HCT116 (cell line): Measurements from ENCODE around the gene REEP6. TPM values are rescaled to one million over a fixed set of nuclear protein-coding genes. Genes with fewer than 3 reads are reported as not detected.

ENCODE experiments used
- ATAC-seq: fragments of 200-7000 bp; cut with Tn5 transposase; 2 replicates; pipeline ENCODE4 v1.9.1; 2020; ENCODE audit warnings: mild to moderate bottlenecking, moderate library complexity
- BruUV-seq: library from RNA; stranded (reverse); fragments of 400-500 nt; replicated peaks from 2 replicates; lab custom pipeline; 2021; lab: Mats Ljungman, UMichigan
- CTCF ChIA-PET: fragments of 300-600 bp; sonication (Branson Sonifier 250); formaldehyde crosslinking; loops from one replicate; lab custom pipeline; 2021; ENCODE audit warnings: antibody characterized with exemption; lab: Charles Lee
- POLR2A ChIA-PET: fragments of 300-600, 350-600 bp; sonication (Branson Sonifier 250); formaldehyde crosslinking; loops from one replicate; lab custom pipeline; 2021; ENCODE audit warnings: antibody characterized with exemption; lab: Charles Lee
- RAD21 ChIA-PET, 2 experiments: fragments of 300-600 bp; sonication (Branson Sonifier 250); formaldehyde crosslinking; loops; one replicate each; lab custom pipeline; 2023; ENCODE audit warnings: low total read pairs in 2 of 2; ENCODE audit not compliant: uncharacterized antibody in 2 of 2, unreplicated experiment in 2 of 2, low non-redundant PET in 1 of 2; lab: Charles Lee
- DNase-seq: peaks from one replicate; pipeline ENCODE4 v3.0.0-alpha.2; 2010; ENCODE audit warnings: low read depth, low spot score
- H2AFZ ChIP-seq: fragments of 200-600 bp; shearing (Covaris generic), sonication (generic); 2 replicates; pipeline ENCODE4 v1.6.1; 2017; ENCODE audit warnings: low read depth, mixed run types, mixed read lengths, antibody characterized with exemption, low read length; ENCODE audit not compliant: poor library complexity, severe bottlenecking
- H3K27ac ChIP-seq: 2 replicates; pipeline ENCODE4 v1.5.1; 2012; ENCODE audit warnings: low read depth, low read length
- H3K27me3 ChIP-seq: fragments of 200-600 bp; sonication (generic); 2 replicates; pipeline ENCODE4 v1.6.1; 2016; ENCODE audit warnings: mixed run types, low read length, mixed read lengths; ENCODE audit not compliant: insufficient read depth
- H3K36me3 ChIP-seq, 2 experiments: fragments of 200-500 bp in 1 of 2; fragments of 200-600 bp in 1 of 2; sonication (Bioruptor generic) in 1 of 2; sonication (generic) in 1 of 2; 2 replicates each; pipeline versions ENCODE4 v1.5.1 to v1.6.1; 2014 to 2016; ENCODE audit warnings: low read length in 2 of 2, inconsistent platforms in 1 of 2, mixed read lengths in 1 of 2, mixed run types in 1 of 2; ENCODE audit not compliant: insufficient read depth in 2 of 2, control insufficient read depth in 1 of 2
- H3K4me1 ChIP-seq, 2 experiments: fragments of 200-600 bp in 1 of 2; sonication (generic) in 1 of 2; 2 replicates each; pipeline versions ENCODE4 v1.5.1 to v1.6.1; 2012 to 2017; ENCODE audit warnings: low read length in 2 of 2, inconsistent platforms in 1 of 2, mild to moderate bottlenecking in 1 of 2, mixed read lengths in 1 of 2, mixed run types in 1 of 2, moderate library complexity in 1 of 2; ENCODE audit not compliant: insufficient read depth in 2 of 2, control insufficient read depth in 1 of 2
- H3K4me2 ChIP-seq: fragments of 200-600 bp; sonication (generic); 2 replicates; pipeline ENCODE4 v1.6.1; 2017; ENCODE audit warnings: mixed run types, low read length, mixed read lengths
- H3K4me3 ChIP-seq, 2 experiments: fragments of 200-600 bp in 1 of 2; sonication (generic) in 1 of 2; replicated peaks in 1 of 2; 2 replicates each; pipeline ENCODE4 v1.5.1; 2011 to 2016; ENCODE audit warnings: low read length in 2 of 2, control low read depth in 1 of 2, low read depth in 1 of 2, mild to moderate bottlenecking in 1 of 2, mixed read lengths in 1 of 2, mixed run types in 1 of 2
- H3K79me2 ChIP-seq: fragments of 200-600 bp; sonication (generic); 2 replicates; pipeline ENCODE4 v1.6.1; 2017; ENCODE audit warnings: mild to moderate bottlenecking, mixed run types, low read length, moderate library complexity, mixed read lengths; ENCODE audit not compliant: insufficient read depth
- H3K9ac ChIP-seq: fragments of 200-600 bp; sonication (generic); 2 replicates; pipeline ENCODE4 v1.6.1; 2016; ENCODE audit warnings: low read length, mixed read lengths
- H3K9me2 ChIP-seq: fragments of 200-600 bp; sonication (generic), shearing (Covaris generic); 2 replicates; pipeline ENCODE4 v1.6.1; 2017; ENCODE audit warnings: mixed run types, mild to moderate bottlenecking, moderate library complexity; ENCODE audit not compliant: insufficient read depth
- H3K9me3 ChIP-seq, 2 experiments: fragments of 200-500 bp in 1 of 2; fragments of 200-600 bp in 1 of 2; sonication (Bioruptor generic) in 1 of 2; sonication (generic) in 1 of 2; 2 replicates each; pipeline ENCODE4 v1.6.1; 2014 to 2017; ENCODE audit warnings: low read length in 2 of 2, mixed read lengths in 2 of 2, inconsistent platforms in 1 of 2, low read depth in 1 of 2, mild to moderate bottlenecking in 1 of 2, mixed run types in 1 of 2, moderate library complexity in 1 of 2; ENCODE audit not compliant: control insufficient read depth in 1 of 2, insufficient read depth in 1 of 2
- H4K20me1 ChIP-seq: fragments of 200-600 bp; sonication (generic), shearing (Covaris generic); 2 replicates; pipeline ENCODE4 v1.6.1; 2017; ENCODE audit warnings: mixed run types, mild to moderate bottlenecking, moderate library complexity; ENCODE audit not compliant: insufficient read depth
- CBX3 ChIP-seq: IDR thresholded peaks from 2 replicates; pipeline ENCODE4 v1.6.1; 2012; ENCODE audit warnings: low read depth
- CEBPB ChIP-seq: IDR thresholded peaks from 2 replicates; pipeline ENCODE4 v1.6.1; 2012; ENCODE audit warnings: low read depth
- EGR1 ChIP-seq: IDR thresholded peaks from 2 replicates; pipeline ENCODE4 v1.6.1; 2012; ENCODE audit warnings: low read depth
- ELF1 ChIP-seq: IDR thresholded peaks from 2 replicates; pipeline ENCODE4 v1.6.1; 2012; ENCODE audit warnings: low read depth, borderline replicate concordance
- EZH2 ChIP-seq: fragments of 200-600 bp; sonication (generic); IDR thresholded peaks from 2 replicates; pipeline ENCODE4 v1.6.1; 2017; ENCODE audit warnings: antibody characterized with exemption, mixed run types
- EZH2phosphoT487 ChIP-seq: fragments of 200-600 bp; IDR thresholded peaks from 2 replicates; pipeline ENCODE4 v1.6.1; 2018; ENCODE audit warnings: antibody characterized with exemption, borderline replicate concordance
- JUND ChIP-seq: IDR thresholded peaks from 2 replicates; pipeline ENCODE4 v1.6.1; 2012
- POLR2A ChIP-seq: IDR thresholded peaks from 2 replicates; pipeline ENCODE4 v1.7.0; 2011; ENCODE audit warnings: borderline replicate concordance; ENCODE audit not compliant: insufficient read depth, insufficient read length; ENCODE audit errors: extremely low read depth
- RAD21 ChIP-seq: IDR thresholded peaks from 2 replicates; pipeline ENCODE4 v1.6.1; 2012; ENCODE audit warnings: low read depth, mild to moderate bottlenecking
- SIN3A ChIP-seq: IDR thresholded peaks from 2 replicates; pipeline ENCODE4 v1.6.1; 2012; ENCODE audit warnings: low read depth
- SP1 ChIP-seq: IDR thresholded peaks from 2 replicates; pipeline ENCODE4 v1.6.1; 2012; ENCODE audit warnings: low read depth
- YY1 ChIP-seq: IDR thresholded peaks from 2 replicates; pipeline ENCODE4 v1.6.1; 2011; ENCODE audit warnings: low read length, low read depth, moderate library complexity, mild to moderate bottlenecking; ENCODE audit not compliant: insufficient replicate concordance; ENCODE audit errors: extremely low read depth
- intact Hi-C: fragments of 100-400 bp; cut with micrococcal nuclease; formaldehyde crosslinking; loops from 2 replicates; pipeline ENCODE4 v1.10.0; 2022
- total RNA-seq: library from RNA; stranded (reverse); gene quantifications from one replicate; pipeline ENCODE4 v1.2.1, GENCODE V29; 2021; ENCODE audit not compliant: unreplicated experiment
- TF ChIP-seq, protein P1 (sequence below), 3 experiments: fragments of 200-600 bp in 1 of 3; sonication (generic) in 1 of 3; IDR thresholded peaks in 2 of 3; conservative IDR thresholded peaks in 1 of 3; 2 replicates each; pipeline ENCODE4 v1.5.1; 2012 to 2017; ENCODE audit warnings: low read depth in 2 of 3, low read length in 2 of 3, antibody characterized with exemption in 1 of 3, borderline replicate concordance in 1 of 3, control low read depth in 1 of 3, mild to moderate bottlenecking in 1 of 3, mixed read lengths in 1 of 3, mixed run types in 1 of 3, moderate library complexity in 1 of 3; ENCODE audit not compliant: insufficient read depth in 1 of 3
- TF ChIP-seq, protein P2 (sequence below): IDR thresholded peaks from 2 replicates; pipeline ENCODE4 v1.6.1; 2011; ENCODE audit warnings: mild to moderate bottlenecking, low read length, moderate library complexity; ENCODE audit not compliant: insufficient replicate concordance; ENCODE audit errors: extremely low read depth

Gene REEP6
- total RNA-seq, 1 experiment from 2014 or later = 53.9 TPM

DNA sequence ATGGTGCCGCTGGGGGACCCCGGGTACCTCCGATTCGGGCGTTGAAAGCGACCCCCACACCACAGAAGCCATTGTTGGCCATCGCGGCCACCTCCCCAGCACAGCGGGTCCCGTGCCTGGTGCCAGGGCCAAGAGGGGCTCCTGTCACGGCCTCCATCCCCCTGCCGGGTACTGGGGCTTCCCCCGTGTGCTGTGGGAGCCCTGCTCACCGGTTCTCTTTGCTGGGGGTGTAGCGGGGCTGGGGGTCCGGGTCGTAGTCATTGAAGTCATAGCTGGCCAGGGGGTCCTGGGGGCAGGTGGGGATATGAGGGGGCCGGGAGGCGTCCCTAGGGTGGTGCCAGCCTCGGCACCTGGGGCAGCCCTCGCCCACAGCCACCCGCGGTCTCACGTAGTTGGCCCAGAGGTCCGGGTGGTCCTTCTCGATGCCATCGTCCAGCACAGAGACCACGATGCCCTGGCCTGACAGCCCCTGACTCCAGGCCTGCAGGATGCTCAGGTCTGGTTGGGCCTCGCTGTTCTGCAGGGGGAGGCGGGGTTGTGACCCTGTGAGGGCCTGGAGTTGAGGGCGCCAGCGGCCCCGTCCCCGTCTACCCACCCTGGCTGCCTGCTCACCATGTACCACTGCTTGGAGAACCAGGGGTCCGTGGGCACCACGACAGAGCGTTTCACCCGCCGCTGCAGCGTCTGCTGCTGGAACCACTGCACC is 3.3 kb upstream of the REEP6 start:
- no peak for ATAC-seq
- Histone ChIP-seq H3K27me3 (no peaks in the 10 kb centered on the region), H2AFZ (no peak overlapping the region), H3K4me1 (peaks cover 14 to 26% of the 10 kb centered on the region in 2 experiments), H3K36me3 (no peaks in the 10 kb centered on the region), H3K4me2 (no peak overlapping the region), H3K4me3 (no peak overlapping the region), H3K9me2 (no peaks in the 10 kb centered on the region), H3K9ac (no peak overlapping the region), H3K79me2 (peaks cover 7% of the 10 kb centered on the region; the same call in 1 of the 2 replicates), H3K9me3 (no peaks in the 10 kb centered on the region), H4K20me1 (no peaks in the 10 kb centered on the region), H3K27ac (no peak overlapping the region; the same call in 1 of the 2 replicates)
- CTCF ChIA-PET = no interaction called here
- DNase-seq = no peak
- intact Hi-C loops = no loop called here
- POLR2A ChIA-PET = no interaction called here
- no TSS peak for BruUV-seq
- no peak for TF ChIP-seq SP1
- no peak for TF ChIP-seq ELF1
- TF ChIP-seq SIN3A = no peak
- TF ChIP-seq JUND = no peak
- RAD21 ChIA-PET = no interaction called here

DNA sequence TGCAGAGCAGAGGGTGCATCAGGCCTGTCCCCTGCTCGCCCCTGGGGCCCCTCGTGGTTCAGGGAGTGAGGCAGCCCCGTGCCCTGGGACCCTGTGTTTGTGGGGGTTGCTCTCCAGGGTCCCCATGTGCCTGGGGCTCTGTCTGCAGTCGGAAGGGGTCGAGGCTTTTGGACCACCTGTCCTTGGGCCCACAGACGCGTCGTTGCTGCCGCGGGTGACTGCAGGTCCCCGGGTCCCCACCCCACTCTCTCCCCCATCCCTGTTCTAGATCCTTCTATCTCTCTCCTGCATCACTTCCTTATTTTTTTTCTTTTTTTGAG is 2.7 kb upstream of the REEP6 start:
- CTCF ChIA-PET = no interaction called here
- no TSS peak for BruUV-seq
- no peak for ATAC-seq

More for the DNA sequence above, 2.7 kb upstream of the REEP6 start:
- no peaks in the 10 kb centered on the region for H3K9me2 ChIP-seq
- DNase-seq = no peak
- H3K27ac ChIP-seq = no peak overlapping the region; the same call in 1 of the 2 replicates
- no peaks in the 10 kb centered on the region for H3K36me3 ChIP-seq
- H3K4me2 ChIP-seq = no peak overlapping the region
- H3K27me3 ChIP-seq = no peaks in the 10 kb centered on the region
- no peak overlapping the region for H3K4me3 ChIP-seq
- TF ChIP-seq YY1 = no peak
- no peak for TF ChIP-seq RAD21
- no peak for TF ChIP-seq POLR2A
- no peak for TF ChIP-seq CEBPB
- no peak for TF ChIP-seq EZH2
- TF ChIP-seq, protein P1, sequence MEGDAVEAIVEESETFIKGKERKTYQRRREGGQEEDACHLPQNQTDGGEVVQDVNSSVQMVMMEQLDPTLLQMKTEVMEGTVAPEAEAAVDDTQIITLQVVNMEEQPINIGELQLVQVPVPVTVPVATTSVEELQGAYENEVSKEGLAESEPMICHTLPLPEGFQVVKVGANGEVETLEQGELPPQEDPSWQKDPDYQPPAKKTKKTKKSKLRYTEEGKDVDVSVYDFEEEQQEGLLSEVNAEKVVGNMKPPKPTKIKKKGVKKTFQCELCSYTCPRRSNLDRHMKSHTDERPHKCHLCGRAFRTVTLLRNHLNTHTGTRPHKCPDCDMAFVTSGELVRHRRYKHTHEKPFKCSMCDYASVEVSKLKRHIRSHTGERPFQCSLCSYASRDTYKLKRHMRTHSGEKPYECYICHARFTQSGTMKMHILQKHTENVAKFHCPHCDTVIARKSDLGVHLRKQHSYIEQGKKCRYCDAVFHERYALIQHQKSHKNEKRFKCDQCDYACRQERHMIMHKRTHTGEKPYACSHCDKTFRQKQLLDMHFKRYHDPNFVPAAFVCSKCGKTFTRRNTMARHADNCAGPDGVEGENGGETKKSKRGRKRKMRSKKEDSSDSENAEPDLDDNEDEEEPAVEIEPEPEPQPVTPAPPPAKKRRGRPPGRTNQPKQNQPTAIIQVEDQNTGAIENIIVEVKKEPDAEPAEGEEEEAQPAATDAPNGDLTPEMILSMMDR (IDR thresholded peaks at IDR 0.05 in 2 of 3, conservative IDR thresholded peaks at IDR 0.05 in 1 of 3; ENCODE audit: borderline replicate concordance in 1 of 3, insufficient read depth in 1 of 3, low read depth in 2 of 3, low read length in 2 of 3) = no peak
- no peak for TF ChIP-seq CBX3
- no peak for TF ChIP-seq EZH2phosphoT487
- TF ChIP-seq EGR1 = no peak
- TF ChIP-seq SP1 = no peak
- TF ChIP-seq, protein P2, sequence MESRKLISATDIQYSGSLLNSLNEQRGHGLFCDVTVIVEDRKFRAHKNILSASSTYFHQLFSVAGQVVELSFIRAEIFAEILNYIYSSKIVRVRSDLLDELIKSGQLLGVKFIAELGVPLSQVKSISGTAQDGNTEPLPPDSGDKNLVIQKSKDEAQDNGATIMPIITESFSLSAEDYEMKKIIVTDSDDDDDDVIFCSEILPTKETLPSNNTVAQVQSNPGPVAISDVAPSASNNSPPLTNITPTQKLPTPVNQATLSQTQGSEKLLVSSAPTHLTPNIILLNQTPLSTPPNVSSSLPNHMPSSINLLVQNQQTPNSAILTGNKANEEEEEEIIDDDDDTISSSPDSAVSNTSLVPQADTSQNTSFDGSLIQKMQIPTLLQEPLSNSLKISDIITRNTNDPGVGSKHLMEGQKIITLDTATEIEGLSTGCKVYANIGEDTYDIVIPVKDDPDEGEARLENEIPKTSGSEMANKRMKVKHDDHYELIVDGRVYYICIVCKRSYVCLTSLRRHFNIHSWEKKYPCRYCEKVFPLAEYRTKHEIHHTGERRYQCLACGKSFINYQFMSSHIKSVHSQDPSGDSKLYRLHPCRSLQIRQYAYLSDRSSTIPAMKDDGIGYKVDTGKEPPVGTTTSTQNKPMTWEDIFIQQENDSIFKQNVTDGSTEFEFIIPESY = no peak
- intact Hi-C loops = no loop called here
- ChIA-PET POLR2A (no interaction called here), RAD21 (no interaction called here)
- H4K20me1 ChIP-seq = no peaks in the 10 kb centered on the region
- H2AFZ ChIP-seq = no peak overlapping the region
- H3K4me1 ChIP-seq = peaks cover 19 to 31% of the 10 kb centered on the region in 2 experiments
- H3K79me2 ChIP-seq = peaks cover 7% of the 10 kb centered on the region; the same call in 1 of the 2 replicates
- H3K9me3 ChIP-seq = no peaks in the 10 kb centered on the region
- H3K9ac ChIP-seq = no peak overlapping the region
